Measurements from ENCODE around the gene KLHL30. TPM values are rescaled to one million over a fixed set of nuclear protein-coding genes. Genes with fewer than 3 reads are reported as not detected.

KLHL30 gene
- total RNA-seq, 2 donors from 2014 or later = 24.9 to 29.0 TPM

DNA sequence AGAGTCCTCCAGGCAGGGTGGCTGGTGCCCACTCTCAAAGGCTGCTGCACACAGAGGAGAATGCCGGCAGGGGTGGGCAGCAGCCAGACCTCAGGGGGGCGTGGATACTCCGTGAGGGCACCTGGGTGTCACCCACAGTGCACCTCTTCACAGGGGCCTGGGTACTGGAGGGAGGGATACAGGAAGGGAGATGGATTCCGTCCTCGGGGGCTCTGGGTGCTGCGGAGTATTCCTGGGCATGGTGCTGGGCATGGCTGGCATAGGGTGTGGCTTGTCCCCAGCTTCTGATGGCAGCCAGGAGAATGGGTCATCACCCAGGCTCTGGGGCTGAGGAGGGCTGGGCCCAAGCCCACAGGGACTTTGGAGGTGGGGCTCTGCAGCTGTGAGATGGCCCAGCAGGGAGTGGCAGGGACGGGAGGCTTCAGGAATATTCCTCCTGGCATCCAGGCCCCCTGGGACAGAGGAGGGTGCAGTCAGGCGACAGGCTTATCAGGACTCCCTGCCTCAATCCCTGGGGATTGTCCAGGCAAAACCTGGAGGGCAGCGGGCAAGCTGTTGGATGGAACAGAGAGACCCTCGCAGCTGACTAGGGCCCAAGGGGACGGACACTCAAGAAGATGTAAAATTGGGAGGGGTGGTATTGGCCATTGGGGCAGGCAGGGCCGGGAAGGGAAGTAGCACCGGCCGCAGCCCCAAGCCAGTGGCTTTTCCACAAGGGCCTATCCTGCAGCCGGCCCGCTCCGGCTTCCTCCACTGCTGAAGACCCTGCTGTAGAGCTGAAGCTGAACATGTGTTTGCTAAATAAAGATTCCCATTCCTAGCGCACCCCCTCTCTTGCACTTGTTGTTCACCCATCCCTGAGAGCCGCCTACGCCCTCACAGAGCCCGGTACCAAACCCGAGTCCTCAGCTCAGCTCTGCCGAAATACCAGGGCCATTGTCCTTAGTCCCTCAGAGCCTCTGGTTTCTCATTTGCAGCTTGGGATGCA, 5.7 kb upstream of the KLHL30 start:
- no peak overlapping the region for H3K4me3 ChIP-seq
- no peaks in the 10 kb centered on the region for H3K36me3 ChIP-seq
- H3K9me3 ChIP-seq = no peaks in the 10 kb centered on the region
- H3K4me1 ChIP-seq = peaks cover 0 to 20% of the 10 kb centered on the region in 2 donors
- TF ChIP-seq, protein P1, sequence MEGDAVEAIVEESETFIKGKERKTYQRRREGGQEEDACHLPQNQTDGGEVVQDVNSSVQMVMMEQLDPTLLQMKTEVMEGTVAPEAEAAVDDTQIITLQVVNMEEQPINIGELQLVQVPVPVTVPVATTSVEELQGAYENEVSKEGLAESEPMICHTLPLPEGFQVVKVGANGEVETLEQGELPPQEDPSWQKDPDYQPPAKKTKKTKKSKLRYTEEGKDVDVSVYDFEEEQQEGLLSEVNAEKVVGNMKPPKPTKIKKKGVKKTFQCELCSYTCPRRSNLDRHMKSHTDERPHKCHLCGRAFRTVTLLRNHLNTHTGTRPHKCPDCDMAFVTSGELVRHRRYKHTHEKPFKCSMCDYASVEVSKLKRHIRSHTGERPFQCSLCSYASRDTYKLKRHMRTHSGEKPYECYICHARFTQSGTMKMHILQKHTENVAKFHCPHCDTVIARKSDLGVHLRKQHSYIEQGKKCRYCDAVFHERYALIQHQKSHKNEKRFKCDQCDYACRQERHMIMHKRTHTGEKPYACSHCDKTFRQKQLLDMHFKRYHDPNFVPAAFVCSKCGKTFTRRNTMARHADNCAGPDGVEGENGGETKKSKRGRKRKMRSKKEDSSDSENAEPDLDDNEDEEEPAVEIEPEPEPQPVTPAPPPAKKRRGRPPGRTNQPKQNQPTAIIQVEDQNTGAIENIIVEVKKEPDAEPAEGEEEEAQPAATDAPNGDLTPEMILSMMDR (IDR thresholded peaks at IDR 0.05) = no peak
- DNase-seq (ENCODE audit: low spot score) = no peak
- no peaks in the 10 kb centered on the region for H3K27me3 ChIP-seq
- no peak overlapping the region for H3K27ac ChIP-seq

DNA sequence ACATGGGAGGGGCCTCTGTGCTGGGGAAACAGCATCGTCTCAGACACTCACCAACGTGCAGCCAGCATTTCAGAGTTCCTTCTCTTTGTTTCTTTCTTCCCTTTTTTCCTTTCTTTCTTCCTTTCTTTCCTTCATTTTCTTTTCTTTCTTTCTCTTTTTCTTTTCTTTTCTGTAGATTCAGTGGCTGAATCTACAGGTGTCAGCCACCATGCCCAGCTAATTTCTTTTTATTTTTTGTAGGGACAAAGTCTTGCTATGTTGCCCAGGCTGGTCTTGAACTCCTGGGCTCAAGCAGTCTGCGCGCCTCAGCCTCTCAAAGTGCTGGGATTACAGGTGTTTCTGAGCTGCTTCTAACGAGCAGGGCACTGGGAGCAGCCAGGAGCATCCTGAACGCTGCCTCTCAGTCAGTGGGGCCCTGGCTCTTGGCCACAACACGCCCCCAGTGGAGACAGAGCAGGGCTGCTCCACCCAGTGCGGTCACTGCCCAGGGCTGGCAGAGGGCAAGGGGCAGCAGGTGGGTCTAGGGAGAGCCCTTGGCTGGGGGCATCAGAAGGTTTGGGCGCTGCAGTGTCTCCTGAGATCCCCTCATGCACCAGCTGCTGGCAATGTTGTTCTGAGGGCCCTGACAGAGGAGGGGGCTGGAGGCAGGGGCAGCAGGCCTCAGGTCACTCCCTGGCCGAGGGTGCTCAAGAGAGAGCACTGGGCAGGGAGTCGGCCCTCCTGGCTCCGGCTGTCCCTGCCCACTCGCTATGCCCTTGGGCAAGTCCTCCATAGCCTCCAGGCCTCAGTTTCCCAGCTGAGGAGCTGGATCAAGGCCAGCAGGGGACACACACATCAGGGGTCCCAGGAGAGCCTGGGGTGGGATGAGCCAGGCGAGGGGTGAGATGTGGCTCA, 4.7 kb upstream of the KLHL30 start:
- Histone ChIP-seq H3K4me1 (peaks cover 0 to 28% of the 10 kb centered on the region in 2 donors), H3K27me3 (no peaks in the 10 kb centered on the region), H3K27ac (no peak overlapping the region), H3K36me3 (no peaks in the 10 kb centered on the region), H3K4me3 (no peak overlapping the region), H3K9me3 (no peaks in the 10 kb centered on the region)
- DNase-seq (ENCODE audit: low spot score) = no peak
- TF ChIP-seq, protein P1 (IDR thresholded peaks at IDR 0.05) = no peak

DNA sequence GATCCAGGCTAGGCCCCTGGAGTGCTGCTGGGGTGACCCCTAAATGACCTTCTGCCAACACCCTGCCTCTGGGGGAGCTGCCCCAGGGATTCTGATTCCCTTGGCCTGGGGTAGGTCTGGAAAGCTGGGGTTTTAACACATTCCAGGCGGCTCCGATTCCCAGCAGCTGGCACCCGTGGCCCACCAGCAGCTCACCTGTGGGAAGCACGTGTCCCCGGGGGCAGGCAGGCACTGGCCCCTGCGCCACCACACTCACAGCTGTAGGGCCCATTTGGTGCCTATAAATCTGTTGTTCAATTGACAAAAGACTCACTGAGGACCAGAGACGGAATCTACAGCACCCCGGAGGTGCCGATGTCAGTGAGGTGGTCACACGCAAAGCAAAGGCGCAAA, 4.1 kb upstream of the KLHL30 start:
- H3K9me3 ChIP-seq = no peaks in the 10 kb centered on the region
- TF ChIP-seq, protein P1 (IDR thresholded peaks at IDR 0.05) = no peak
- no peak overlapping the region for H3K4me3 ChIP-seq
- no peaks in the 10 kb centered on the region for H3K36me3 ChIP-seq
- H3K4me1 ChIP-seq = peaks cover 0 to 33% of the 10 kb centered on the region in 2 donors
- no peak for DNase-seq (ENCODE audit: low spot score)
- no peak overlapping the region for H3K27ac ChIP-seq
- no peaks in the 10 kb centered on the region for H3K27me3 ChIP-seq

DNA sequence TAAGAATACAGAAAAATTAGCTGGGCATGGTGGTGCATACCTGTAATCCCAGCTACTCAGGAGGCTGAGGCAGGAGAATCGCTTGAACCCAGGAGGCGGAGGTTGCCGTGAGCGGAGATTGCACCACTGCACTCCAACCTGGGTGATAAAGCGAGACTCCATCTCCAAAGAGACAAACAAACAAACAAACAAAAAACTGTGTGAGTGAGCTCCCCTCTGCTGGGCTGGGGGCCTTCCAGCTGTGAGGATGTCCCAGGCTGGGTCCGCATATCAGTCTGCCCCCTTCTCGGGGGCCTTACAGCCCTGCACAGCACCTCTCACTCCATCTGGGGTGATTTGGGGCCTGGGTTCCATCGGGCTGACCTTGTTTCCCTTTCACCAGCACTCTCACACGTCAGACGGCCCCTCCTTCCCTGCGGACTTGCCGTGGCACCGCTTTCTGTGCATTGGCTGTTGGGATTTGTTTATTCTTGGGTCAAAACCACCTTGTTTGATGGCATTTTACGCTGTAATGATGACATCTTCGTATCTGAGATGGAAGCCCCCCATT, 2.8 kb upstream of the KLHL30 start:
- peak overlapping the region; percentile 90 to 96 for H3K27ac ChIP-seq
- DNase-seq (ENCODE audit: low spot score) = no peak
- H3K4me3 ChIP-seq = no peak overlapping the region

More for the DNA sequence above, 2.8 kb upstream of the KLHL30 start:
- H3K27me3 ChIP-seq = no peaks in the 10 kb centered on the region
- peaks cover 0 to 44% of the 10 kb centered on the region in 2 donors for H3K4me1 ChIP-seq
- TF ChIP-seq, protein P1 (IDR thresholded peaks at IDR 0.05) = no peak
- H3K9me3 ChIP-seq = no peaks in the 10 kb centered on the region
- H3K36me3 ChIP-seq = peaks cover 2% of the 10 kb centered on the region

Measured in right atrium auricular region (tissue), 2 donors.